GM18519 (cell line): Measurements from ENCODE around the gene BRINP2.

ENCODE experiments used
- ATAC-seq: cut with Tn5 transposase; IDR thresholded peaks from one replicate; pipeline ENCODE4 v1.9.1; 2021; ENCODE audit warnings: mild to moderate bottlenecking, moderate library complexity; ENCODE audit not compliant: unreplicated experiment, low FRiP score

The BRINP2 gene

GRCh38 chr1:177256153-177257075 lies 85.7 kb downstream of the BRINP2 start:
- ATAC-seq, result peak; percentile 77

GRCh38 chr1:177257128-177257527 lies 86.4 kb downstream of the BRINP2 start:
- ATAC-seq, result no peak

GRCh38 chr1:177257576-177257975 lies 86.8 kb downstream of the BRINP2 start:
- no peak for ATAC-seq

- no peak for ATAC-seq
Observed at GRCh38 chr1:177270863-177271262, 100.1 kb downstream of the BRINP2 start.

- no peak for ATAC-seq
Observed at GRCh38 chr1:177273141-177273540, 102.4 kb downstream of the BRINP2 start.

- no peak for ATAC-seq
Observed at GRCh38 chr1:177274687-177275211, 104.0 kb downstream of the BRINP2 start.

- ATAC-seq, result no peak
Observed at GRCh38 chr1:177275736-177276135, 105.0 kb downstream of the BRINP2 start.

- ATAC-seq, result no peak
Observed at GRCh38 chr1:177278626-177279390, 108.0 kb downstream of the BRINP2 start.

GRCh38 chr1:177281901-177282300 lies 111.1 kb downstream of the BRINP2 start:
- no peak for ATAC-seq

GRCh38 chr1:177282976-177283375 lies 112.2 kb downstream of the BRINP2 start:
- ATAC-seq, result no peak

GRCh38 chr1:177283380-177283779 lies 112.6 kb downstream of the BRINP2 start:
- ATAC-seq, result no peak

- ATAC-seq, result no peak
Observed at GRCh38 chr1:177286396-177286795, 115.6 kb downstream of the BRINP2 start.

- no peak for ATAC-seq
Observed at GRCh38 chr1:177287270-177287669, 116.5 kb downstream of the BRINP2 start.

- no peak for ATAC-seq
Observed at GRCh38 chr1:177287994-177288393, 117.2 kb downstream of the BRINP2 start.

GRCh38 chr1:177289532-177289931 lies 118.8 kb downstream of the BRINP2 start:
- ATAC-seq, result no peak

- no peak for ATAC-seq
Observed at GRCh38 chr1:177300431-177300830, 129.7 kb downstream of the BRINP2 start.

GRCh38 chr1:177301425-177302124 lies 130.8 kb downstream of the BRINP2 start:
- no peak for ATAC-seq

GRCh38 chr1:177302357-177303044 lies 131.7 kb downstream of the BRINP2 start:
- ATAC-seq, result no peak

GRCh38 chr1:177305040-177306018 lies 134.6 kb downstream of the BRINP2 start:
- ATAC-seq, result no peak
